ENCODE results near the gene AZIN2.

AZIN2 gene

GRCh38 chr1:33161061-33161681 lies 80.2 kb downstream of the AZIN2 start:
- Histone ChIP-seq H3K27me3 (replicated peaks in 2 of 5; ENCODE audit: control insufficient read depth in 4 of 5, insufficient read depth in 5 of 5, low read length in 4 of 5) (no peaks in the 10 kb centered on the region), H3K4me1 (ENCODE audit: control extremely low read depth in 1 of 4, control insufficient read depth in 4 of 4, insufficient read depth in 4 of 4, low read length in 3 of 4) (peaks cover 0 to 13% (median 10%) of the 10 kb centered on the region in 4 experiments), H3K4me3 (ENCODE audit: control insufficient read depth in 1 of 7, extremely low read depth in 1 of 7, insufficient read depth in 4 of 7, low read depth in 2 of 7, low read length in 6 of 7) (peak overlapping the region in 1 of 7 experiments; percentile 8), H3K27ac (ENCODE audit: insufficient read depth in 1 of 2, low read depth in 1 of 2, low read length in 2 of 2, poor library complexity in 1 of 2, severe bottlenecking in 2 of 2) (no peak overlapping the region), H3K9me3 (ENCODE audit: control extremely low read depth in 1 of 5, control insufficient read depth in 4 of 5, insufficient read depth in 2 of 5, low read depth in 1 of 5, low read length in 4 of 5) (peaks cover 0 to 2% (median 0%) of the 10 kb centered on the region in 5 experiments), H3K36me3 (ENCODE audit: control insufficient read depth in 4 of 4, insufficient read depth in 4 of 4, low read length in 3 of 4) (peaks cover 0 to 13% (median 4%) of the 10 kb centered on the region in 4 experiments)
- 23% methylated on average over 22 of the region's 25 CpGs for WGBS (ENCODE audit: insufficient coverage)
- POLR2A ChIA-PET: no interaction called here
- CTCF ChIA-PET: no interaction called here
- DNase-seq: peak; percentile 43 to 74 (median 73)

GRCh38 chr1:33162141-33162540 lies 81.2 kb downstream of the AZIN2 start:
- ChIA-PET POLR2A (no interaction called here), CTCF (no interaction called here)
- 90% methylated on average over 2 of the region's 2 CpGs for WGBS (ENCODE audit: insufficient coverage)
- H3K9me3 ChIP-seq (ENCODE audit: control extremely low read depth in 1 of 5, control insufficient read depth in 4 of 5, insufficient read depth in 2 of 5, low read depth in 1 of 5, low read length in 4 of 5): peaks cover 0 to 2% (median 0%) of the 10 kb centered on the region in 5 experiments
- no peaks in the 10 kb centered on the region for H3K27me3 ChIP-seq (replicated peaks in 2 of 5; ENCODE audit: control insufficient read depth in 4 of 5, insufficient read depth in 5 of 5, low read length in 4 of 5)
- peaks cover 0 to 12% (median 9%) of the 10 kb centered on the region in 4 experiments for H3K4me1 ChIP-seq (ENCODE audit: control extremely low read depth in 1 of 4, control insufficient read depth in 4 of 4, insufficient read depth in 4 of 4, low read length in 3 of 4)
- peaks cover 0 to 18% (median 4%) of the 10 kb centered on the region in 4 experiments for H3K36me3 ChIP-seq (ENCODE audit: control insufficient read depth in 4 of 4, insufficient read depth in 4 of 4, low read length in 3 of 4)
- DNase-seq: no peak
- no peak overlapping the region for H3K27ac ChIP-seq (ENCODE audit: insufficient read depth in 1 of 2, low read depth in 1 of 2, low read length in 2 of 2, poor library complexity in 1 of 2, severe bottlenecking in 2 of 2)
- H3K4me3 ChIP-seq (ENCODE audit: control insufficient read depth in 1 of 7, extremely low read depth in 1 of 7, insufficient read depth in 4 of 7, low read depth in 2 of 7, low read length in 6 of 7): no peak overlapping the region

- Histone ChIP-seq H3K9me3 (ENCODE audit: control extremely low read depth in 1 of 5, control insufficient read depth in 4 of 5, insufficient read depth in 2 of 5, low read depth in 1 of 5, low read length in 4 of 5) (peaks cover 0 to 2% (median 0%) of the 10 kb centered on the region in 5 experiments), H3K4me1 (ENCODE audit: control extremely low read depth in 1 of 4, control insufficient read depth in 4 of 4, insufficient read depth in 4 of 4, low read length in 3 of 4) (peaks cover 0 to 12% (median 9%) of the 10 kb centered on the region in 4 experiments), H3K4me3 (ENCODE audit: control insufficient read depth in 1 of 7, extremely low read depth in 1 of 7, insufficient read depth in 4 of 7, low read depth in 2 of 7, low read length in 6 of 7) (no peak overlapping the region), H3K36me3 (ENCODE audit: control insufficient read depth in 4 of 4, insufficient read depth in 4 of 4, low read length in 3 of 4) (peaks cover 0 to 16% (median 0%) of the 10 kb centered on the region in 4 experiments), H3K27ac (ENCODE audit: insufficient read depth in 1 of 2, low read depth in 1 of 2, low read length in 2 of 2, poor library complexity in 1 of 2, severe bottlenecking in 2 of 2) (no peak overlapping the region), H3K27me3 (replicated peaks in 2 of 5; ENCODE audit: control insufficient read depth in 4 of 5, insufficient read depth in 5 of 5, low read length in 4 of 5) (no peaks in the 10 kb centered on the region)
- no peak for DNase-seq
- 91% methylated on average over 11 of the region's 14 CpGs for WGBS (ENCODE audit: insufficient coverage)
- CTCF ChIA-PET: interaction anchor here (0.6 kb wide), 1 partner anchor 288 kb away, joined by 3 read pairs; no protein-coding TSS in a partner anchor
- POLR2A ChIA-PET: no interaction called here
Observed at GRCh38 chr1:33163621-33164519, 82.9 kb downstream of the AZIN2 start.

- Histone ChIP-seq H3K27me3 (replicated peaks in 2 of 5; ENCODE audit: control insufficient read depth in 4 of 5, insufficient read depth in 5 of 5, low read length in 4 of 5) (no peaks in the 10 kb centered on the region), H3K36me3 (ENCODE audit: control insufficient read depth in 4 of 4, insufficient read depth in 4 of 4, low read length in 3 of 4) (peaks cover 0 to 12% (median 0%) of the 10 kb centered on the region in 4 experiments), H3K9me3 (ENCODE audit: control extremely low read depth in 1 of 5, control insufficient read depth in 4 of 5, insufficient read depth in 2 of 5, low read depth in 1 of 5, low read length in 4 of 5) (peaks cover 0 to 2% (median 0%) of the 10 kb centered on the region in 5 experiments), H3K27ac (ENCODE audit: insufficient read depth in 1 of 2, low read depth in 1 of 2, low read length in 2 of 2, poor library complexity in 1 of 2, severe bottlenecking in 2 of 2) (no peak overlapping the region), H3K4me3 (ENCODE audit: control insufficient read depth in 1 of 7, extremely low read depth in 1 of 7, insufficient read depth in 4 of 7, low read depth in 2 of 7, low read length in 6 of 7) (no peak overlapping the region), H3K4me1 (ENCODE audit: control extremely low read depth in 1 of 4, control insufficient read depth in 4 of 4, insufficient read depth in 4 of 4, low read length in 3 of 4) (peaks cover 0 to 12% (median 9%) of the 10 kb centered on the region in 4 experiments)
- WGBS (ENCODE audit: insufficient coverage): 88% methylated on average over 17 of the region's 21 CpGs
- CTCF ChIA-PET: interaction anchor here (1.4 kb wide), 1 partner anchor 14 kb away, joined by 4 read pairs; no protein-coding TSS in a partner anchor
- POLR2A ChIA-PET: no interaction called here
- no peak for DNase-seq
Observed at GRCh38 chr1:33165209-33165608, 84.3 kb downstream of the AZIN2 start.

- CTCF ChIA-PET: interaction anchor here (1.4 kb wide), 1 partner anchor 15 kb away, joined by 4 read pairs; no protein-coding TSS in a partner anchor
- Histone ChIP-seq H3K4me3 (ENCODE audit: control insufficient read depth in 1 of 7, extremely low read depth in 1 of 7, insufficient read depth in 4 of 7, low read depth in 2 of 7, low read length in 6 of 7) (no peak overlapping the region), H3K27me3 (replicated peaks in 2 of 5; ENCODE audit: control insufficient read depth in 4 of 5, insufficient read depth in 5 of 5, low read length in 4 of 5) (no peaks in the 10 kb centered on the region), H3K4me1 (ENCODE audit: control extremely low read depth in 1 of 4, control insufficient read depth in 4 of 4, insufficient read depth in 4 of 4, low read length in 3 of 4) (peaks cover 0 to 11% (median 9%) of the 10 kb centered on the region in 4 experiments), H3K27ac (ENCODE audit: insufficient read depth in 1 of 2, low read depth in 1 of 2, low read length in 2 of 2, poor library complexity in 1 of 2, severe bottlenecking in 2 of 2) (no peak overlapping the region), H3K36me3 (ENCODE audit: control insufficient read depth in 4 of 4, insufficient read depth in 4 of 4, low read length in 3 of 4) (peaks cover 0 to 12% (median 0%) of the 10 kb centered on the region in 4 experiments), H3K9me3 (ENCODE audit: control extremely low read depth in 1 of 5, control insufficient read depth in 4 of 5, insufficient read depth in 2 of 5, low read depth in 1 of 5, low read length in 4 of 5) (peaks cover 0 to 2% (median 0%) of the 10 kb centered on the region in 5 experiments)
- DNase-seq: no peak
- POLR2A ChIA-PET: no interaction called here
- WGBS (ENCODE audit: insufficient coverage): 95% methylated on average over 4 of the region's 6 CpGs
Observed at GRCh38 chr1:33165809-33166208, 84.9 kb downstream of the AZIN2 start.

GRCh38 chr1:33167650-33168447 lies 86.9 kb downstream of the AZIN2 start:
- Histone ChIP-seq H3K36me3 (ENCODE audit: control insufficient read depth in 4 of 4, insufficient read depth in 4 of 4, low read length in 3 of 4) (peaks cover 0 to 12% (median 0%) of the 10 kb centered on the region in 4 experiments), H3K27me3 (replicated peaks in 2 of 5; ENCODE audit: control insufficient read depth in 4 of 5, insufficient read depth in 5 of 5, low read length in 4 of 5) (no peaks in the 10 kb centered on the region), H3K4me1 (ENCODE audit: control extremely low read depth in 1 of 4, control insufficient read depth in 4 of 4, insufficient read depth in 4 of 4, low read length in 3 of 4) (peaks cover 0 to 11% (median 1%) of the 10 kb centered on the region in 4 experiments), H3K4me3 (ENCODE audit: control insufficient read depth in 1 of 7, extremely low read depth in 1 of 7, insufficient read depth in 4 of 7, low read depth in 2 of 7, low read length in 6 of 7) (no peak overlapping the region), H3K27ac (ENCODE audit: insufficient read depth in 1 of 2, low read depth in 1 of 2, low read length in 2 of 2, poor library complexity in 1 of 2, severe bottlenecking in 2 of 2) (no peak overlapping the region), H3K9me3 (ENCODE audit: control extremely low read depth in 1 of 5, control insufficient read depth in 4 of 5, insufficient read depth in 2 of 5, low read depth in 1 of 5, low read length in 4 of 5) (peaks cover 0 to 2% (median 0%) of the 10 kb centered on the region in 5 experiments)
- CTCF ChIA-PET: no interaction called here
- POLR2A ChIA-PET: interaction anchor here (0.6 kb wide), 1 partner anchor 16 kb away, joined by 3 read pairs; no protein-coding TSS in a partner anchor
- no peak for DNase-seq
- 95% methylated on average over 4 of the region's 4 CpGs for WGBS (ENCODE audit: insufficient coverage)
